Measurements from ENCODE around the gene BMP7.

BMP7 gene

DNA sequence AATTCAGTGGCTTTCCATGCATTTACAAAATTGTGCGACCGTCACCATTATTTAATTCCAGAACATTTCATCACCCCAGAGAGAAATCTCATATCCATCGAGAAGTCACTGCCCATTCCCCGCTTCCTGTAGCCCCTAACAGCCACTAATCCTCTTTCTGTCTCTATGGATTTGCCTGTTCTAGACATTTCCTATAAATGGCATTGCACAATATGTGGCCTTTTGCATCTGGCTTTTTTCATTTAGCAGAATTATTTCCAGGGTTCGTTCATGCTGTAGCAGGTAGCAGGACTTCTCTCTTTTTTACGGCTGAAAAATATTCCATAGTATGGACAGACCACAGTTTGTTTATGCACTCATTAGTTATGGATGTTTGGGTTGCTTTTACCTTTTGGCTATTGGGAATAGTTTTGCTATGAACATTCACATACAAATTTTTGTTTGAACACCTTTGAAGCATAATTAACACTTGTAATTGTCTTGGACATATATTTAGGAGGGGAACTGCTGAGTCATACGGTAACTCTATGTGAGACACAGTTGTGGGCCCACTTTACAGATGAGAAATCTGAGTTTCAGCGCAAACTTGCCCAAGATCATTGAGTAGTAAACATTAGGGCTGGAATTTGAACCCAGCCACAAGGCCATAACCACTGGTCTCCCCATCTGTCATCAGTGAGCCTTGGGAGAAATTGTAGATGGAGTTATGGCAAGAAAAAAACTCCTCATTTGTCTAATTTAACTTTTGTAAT is 126.9 kb downstream of the BMP7 start:
- no peak for DNase-seq

GRCh38 chr20:57138198-57138995 is 128.0 kb downstream of the BMP7 start:
- no peak for DNase-seq

DNA sequence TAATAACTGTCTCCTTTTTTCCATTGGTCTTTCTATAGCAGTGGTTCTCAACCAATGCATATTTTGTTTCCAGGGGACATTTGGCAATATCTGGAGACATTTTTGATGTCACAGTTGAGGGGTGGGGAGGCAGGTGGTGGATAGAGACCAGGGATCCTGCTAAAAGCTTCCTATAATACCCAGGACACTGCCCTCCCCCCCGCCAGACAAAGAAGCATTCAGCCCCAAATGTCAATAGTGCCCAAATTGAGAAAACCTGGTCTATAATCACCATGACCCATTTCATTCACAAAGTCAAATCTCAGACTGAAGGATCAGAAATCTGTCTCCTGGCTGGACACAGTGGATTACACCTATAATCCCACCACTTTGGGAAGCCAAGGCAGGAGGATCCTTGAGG is 128.8 kb downstream of the BMP7 start:
- no peak for DNase-seq

- no peak for DNase-seq
Measured at GRCh38 chr20:57136734-57137133, 129.7 kb downstream of the BMP7 start.

DNA sequence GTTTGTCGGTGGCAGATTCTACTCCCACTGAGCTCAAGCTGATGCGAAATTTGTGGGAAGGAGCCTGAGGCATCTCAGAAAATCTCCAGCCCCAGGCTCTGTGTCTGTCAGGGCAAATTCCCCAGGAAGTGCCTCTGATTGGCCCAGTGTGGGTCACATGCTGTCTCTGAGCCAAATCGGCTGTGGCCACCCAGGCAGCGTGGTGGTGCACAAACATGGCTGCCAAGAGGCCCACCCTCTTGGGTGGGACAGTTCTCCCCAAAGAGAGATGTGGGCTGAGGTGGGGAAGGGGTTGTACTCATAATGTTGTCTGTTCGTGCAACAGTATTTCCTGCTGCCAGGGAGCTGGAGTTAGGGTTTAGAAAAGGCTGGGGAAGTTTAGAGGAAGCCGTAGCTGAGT is 130.6 kb downstream of the BMP7 start:
- DNase-seq: no peak

DNA sequence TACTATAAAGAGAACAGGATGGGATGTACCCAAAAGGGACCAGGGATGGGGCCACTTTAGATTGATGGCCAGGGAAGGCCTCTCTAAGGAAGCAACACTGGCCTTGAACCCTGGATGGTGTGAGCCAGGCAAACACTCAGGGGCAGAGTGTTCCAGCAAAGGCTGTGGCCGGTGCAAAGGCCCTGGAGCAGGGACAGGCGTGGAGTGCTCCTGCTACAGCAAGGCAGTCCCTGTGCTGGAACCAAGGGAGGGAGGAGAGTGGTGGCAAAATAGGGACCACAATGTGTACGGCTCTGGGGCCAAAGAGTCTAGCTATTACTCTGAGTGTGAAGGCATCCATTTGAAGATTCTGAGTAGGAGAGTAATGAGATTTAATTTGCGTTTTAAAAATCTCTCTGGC is 131.6 kb downstream of the BMP7 start:
- DNase-seq: no peak

DNA sequence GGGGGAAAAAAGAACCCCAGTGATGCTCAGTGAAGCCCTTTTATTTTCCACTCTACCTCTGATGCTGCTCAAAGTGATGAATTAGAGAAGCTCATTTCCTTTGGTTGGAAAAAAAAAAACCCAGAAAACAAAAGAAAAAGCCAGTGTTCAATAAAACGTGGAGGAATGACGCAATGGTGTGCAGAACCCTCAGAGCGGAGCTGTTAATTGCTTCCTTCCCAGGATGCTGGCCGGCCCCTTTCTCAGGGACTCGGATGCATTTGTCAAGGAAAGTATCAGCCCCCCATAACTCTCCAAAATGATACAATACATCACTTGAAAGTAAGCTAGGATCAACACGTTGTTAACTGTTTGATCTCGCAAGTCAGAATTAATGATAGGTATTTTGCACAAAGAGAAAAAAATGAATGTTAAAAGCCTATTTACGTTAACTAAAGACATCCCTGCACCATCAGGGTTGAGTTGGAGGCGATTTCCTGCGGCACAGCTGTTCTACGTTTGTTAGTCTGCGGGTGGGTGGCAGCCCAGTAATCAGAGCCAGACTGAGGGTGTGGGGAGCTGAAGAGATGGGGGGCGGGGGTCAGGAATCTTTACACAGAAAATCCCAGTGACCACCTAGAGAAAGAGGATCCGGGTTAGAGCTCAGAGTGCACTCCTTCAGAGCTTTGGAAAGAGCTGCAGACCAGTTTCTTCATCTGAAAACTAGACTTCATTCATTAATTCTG is 132.4 kb downstream of the BMP7 start:
- DNase-seq: no peak

DNA sequence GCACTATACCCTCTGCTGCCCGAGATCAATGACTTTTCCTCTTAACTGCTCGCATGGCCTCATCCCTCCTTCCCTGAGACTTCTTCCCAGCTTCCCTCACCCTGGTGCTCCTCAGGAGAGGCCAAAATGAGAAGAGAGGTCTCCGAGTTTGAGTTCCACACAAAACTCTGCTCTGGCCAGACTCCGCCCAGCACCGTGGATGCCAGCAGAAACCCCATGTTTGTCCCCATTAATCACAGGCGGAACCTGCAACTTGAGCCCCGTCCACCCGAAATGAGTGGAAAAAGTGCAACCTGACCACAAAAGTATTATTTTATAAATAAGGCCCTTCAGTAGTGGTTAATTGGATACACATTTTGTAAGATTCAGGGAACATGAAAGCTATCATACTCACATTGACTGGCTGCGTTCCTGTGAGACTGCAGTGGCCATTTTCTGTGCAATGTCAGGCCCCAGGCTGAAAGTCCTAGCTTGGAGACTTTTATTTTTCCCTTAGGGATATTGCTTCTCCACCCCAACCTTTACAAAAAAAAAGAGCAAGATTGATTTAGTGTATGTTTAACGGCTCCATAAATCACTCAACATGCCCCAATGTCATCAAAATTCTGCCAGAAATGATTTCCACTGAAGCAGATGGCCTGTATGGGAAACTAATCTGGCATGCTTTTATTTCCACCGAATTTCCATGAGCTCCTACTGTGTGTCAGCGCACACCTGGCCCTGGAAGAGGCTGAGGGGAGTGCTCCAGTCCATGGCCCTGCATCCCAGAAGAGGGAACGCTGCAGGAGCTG is 134.6 kb downstream of the BMP7 start:
- DNase-seq: no peak

DNA sequence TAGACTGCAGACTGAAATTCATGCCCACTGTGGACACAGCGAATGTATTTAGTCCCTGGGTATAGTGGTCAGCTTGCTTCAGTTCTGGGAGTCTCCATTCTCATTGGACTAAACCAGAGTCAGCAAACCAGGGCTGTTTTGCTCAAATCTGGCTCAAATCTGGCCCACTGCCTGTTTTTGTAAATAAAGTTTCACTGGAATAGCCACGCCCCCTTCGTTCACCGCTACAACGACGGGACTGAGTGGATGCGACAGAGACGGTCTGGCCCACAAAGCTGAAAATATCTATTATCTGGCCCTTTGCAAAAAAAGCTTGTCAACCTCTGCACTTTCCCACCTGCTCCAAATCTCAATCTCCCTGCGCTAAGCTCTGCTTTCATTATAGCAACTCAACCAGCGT is 135.4 kb downstream of the BMP7 start:
- DNase-seq: no peak

DNA sequence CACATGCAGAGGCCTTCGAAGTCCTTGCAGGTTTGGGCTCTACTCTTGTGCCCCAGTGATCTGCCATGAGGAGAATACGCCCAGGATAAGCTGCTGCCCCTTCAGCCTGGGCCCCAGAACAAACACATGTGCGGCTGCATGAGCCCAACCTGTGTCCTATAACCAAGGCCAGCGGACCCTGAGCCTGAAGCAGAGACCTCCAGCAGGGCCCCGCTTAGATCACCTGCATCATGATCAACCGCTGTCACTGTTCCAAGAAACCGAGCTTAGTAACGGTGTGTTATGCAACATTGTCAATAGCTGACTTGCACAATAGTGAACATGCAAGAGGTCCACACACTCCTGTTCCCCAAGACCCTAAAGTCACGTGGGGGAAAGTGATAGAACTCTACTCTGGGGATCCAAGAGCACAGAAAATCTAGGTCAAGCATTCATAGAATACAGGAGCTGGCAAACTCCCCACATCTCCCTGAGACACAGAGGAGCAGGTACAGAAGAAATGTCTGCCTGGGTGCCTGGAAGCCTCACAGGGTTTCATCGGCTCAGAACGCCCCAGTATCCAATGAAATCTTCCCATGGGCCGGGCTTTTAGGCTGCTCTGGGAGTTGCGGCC is 136.2 kb downstream of the BMP7 start:
- no peak for DNase-seq

- DNase-seq: no peak
Measured at GRCh38 chr20:57129303-57129702, 137.1 kb downstream of the BMP7 start.

DNA sequence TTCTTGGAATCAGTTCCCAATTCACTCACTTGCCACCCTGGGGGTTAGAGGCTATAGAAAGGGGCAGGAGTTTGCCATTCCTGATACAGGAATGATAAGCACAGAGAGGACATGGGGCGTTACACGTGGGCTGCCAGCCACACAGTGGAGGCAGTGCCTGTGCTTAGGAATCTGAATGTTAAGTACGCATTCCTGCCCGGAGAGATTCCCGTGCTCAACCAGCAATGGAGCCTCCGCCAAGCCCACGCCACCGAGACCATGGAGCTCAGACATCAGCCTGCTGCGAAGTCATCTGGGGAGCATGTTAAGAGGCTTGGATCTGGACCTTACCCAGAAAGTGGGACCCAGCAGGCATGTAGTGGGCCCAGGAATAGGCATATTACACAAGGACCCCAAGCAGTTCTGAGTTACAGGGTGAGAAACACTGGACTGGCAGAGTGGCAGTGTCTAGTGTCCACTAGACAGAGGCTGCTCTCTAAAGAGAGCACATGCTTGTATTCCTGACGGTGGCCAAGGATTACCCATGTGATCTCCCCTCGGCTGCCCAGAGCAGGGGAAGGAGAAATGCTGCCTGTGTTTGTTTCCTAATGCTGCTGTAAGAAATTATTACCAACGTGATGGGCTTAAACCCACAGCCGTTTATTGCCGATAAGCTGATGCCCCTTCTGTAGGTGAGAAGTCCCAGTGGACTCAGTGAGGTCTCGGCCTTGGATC is 138.2 kb downstream of the BMP7 start:
- DNase-seq: no peak

- DNase-seq: no peak
Measured at GRCh38 chr20:57126481-57127092, 139.9 kb downstream of the BMP7 start.

DNA sequence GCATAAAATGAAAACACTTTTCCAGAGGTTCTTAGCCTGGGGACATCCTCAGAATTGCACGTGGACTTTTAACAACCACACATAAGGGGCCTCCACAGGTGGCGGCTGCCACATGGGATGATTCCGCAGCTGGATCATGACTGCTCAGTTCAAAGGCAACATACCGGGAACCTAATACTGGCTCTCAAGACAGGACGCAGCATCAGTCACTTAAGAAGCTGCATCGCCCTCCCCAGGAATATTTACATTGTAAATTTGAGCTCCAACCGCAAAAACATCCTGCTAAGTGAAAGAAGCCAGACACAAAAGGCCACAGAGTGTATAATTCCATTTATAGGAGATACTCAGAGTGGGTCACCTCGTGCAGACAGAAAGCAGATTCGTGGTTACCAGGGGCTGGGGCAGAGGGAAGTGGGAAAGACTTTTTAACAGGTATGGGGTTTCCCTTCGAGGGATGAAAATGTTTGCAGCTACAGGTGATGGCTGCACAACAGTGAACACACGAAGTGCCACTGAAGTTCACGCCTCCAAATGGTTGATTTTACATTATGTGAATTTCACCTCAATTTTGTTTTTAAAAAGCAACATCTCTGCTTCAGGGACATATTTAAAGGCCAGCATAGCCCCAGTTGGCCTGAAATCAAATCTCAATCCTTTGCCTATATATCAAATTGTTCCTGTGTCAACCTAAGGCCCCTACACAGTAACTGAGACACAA is 141.5 kb downstream of the BMP7 start:
- DNase-seq: no peak

DNA sequence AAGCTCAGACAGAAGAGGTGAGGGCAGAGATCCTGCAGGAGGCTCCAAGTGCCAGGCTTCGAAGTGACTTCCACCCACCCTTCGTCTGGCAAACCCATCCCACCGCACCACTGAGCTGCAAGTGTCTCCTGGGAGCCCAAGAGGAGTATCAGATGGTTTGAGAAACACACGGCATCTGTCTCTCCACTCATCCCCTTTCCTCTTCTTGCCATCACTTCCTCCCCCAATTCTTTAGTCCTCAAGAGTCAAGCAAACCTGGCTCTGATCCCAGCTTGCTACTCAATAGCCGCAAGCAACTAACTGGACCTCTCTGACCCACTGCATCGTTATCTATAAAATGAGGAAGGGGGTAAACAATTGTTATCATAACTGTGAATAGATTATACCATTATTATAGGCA is 142.1 kb downstream of the BMP7 start:
- DNase-seq: no peak

- DNase-seq: no peak
Measured at GRCh38 chr20:57123504-57123903, 142.9 kb downstream of the BMP7 start.

DNA sequence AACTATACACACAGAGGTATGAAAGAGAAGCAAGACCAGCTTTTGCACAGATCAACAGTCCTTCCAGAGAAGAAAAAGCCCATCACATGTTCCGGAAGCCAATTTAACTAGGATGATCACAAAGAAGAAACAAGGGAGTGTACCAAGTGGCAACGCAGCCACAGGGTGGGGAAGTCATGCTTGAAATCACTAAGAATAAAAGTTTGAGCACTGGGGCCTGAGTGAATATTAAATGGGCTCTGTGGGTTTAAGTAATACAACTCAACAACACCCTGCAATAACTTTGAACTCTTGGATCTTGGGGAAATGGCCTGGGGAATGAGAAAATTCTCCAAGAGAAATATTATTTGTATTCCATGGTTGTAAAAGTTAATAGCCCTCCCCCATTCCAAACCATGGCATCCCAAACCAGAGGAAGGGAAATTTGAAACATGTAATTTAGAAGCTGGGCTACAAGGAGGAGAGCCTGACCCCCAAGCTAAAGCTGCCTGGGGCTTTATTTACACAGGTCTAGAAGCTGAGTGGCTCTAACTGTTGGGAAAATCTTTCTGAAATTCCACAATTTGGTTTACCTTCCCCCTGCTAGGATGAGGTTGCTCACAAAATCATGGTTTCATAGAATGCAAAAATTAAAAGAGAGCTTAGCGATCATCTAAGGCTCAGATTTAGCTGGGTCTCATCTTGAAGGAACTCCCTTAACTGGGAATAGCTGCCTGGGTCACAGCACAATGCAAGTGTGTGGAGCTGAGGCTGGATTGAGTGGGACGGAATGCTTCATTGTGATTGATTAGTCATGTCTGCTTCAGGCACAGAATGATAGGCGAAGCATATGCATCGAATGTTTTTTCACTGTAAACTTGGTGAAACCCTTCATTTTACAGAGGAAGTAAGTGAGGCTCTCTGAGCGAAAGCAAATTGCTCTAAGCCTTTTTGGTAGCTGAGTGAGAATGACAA is 143.6 kb downstream of the BMP7 start:
- DNase-seq: no peak

GRCh38 chr20:57118964-57119363 is 147.5 kb downstream of the BMP7 start:
- no peak for DNase-seq

Data from femur (tissue), 1 donor.